SK-N-SH (cell line): Measurements from ENCODE around the gene AGAP1. TPM values are rescaled to one million over a fixed set of nuclear protein-coding genes. Genes with fewer than 3 reads are reported as not detected.

Experiments used
- CTCF ChIA-PET: fragments of 300-600, 350-600 bp; formaldehyde crosslinking; extraction: SDS; loops from one replicate; lab custom pipeline; 2021; lab: Yijun Ruan, JAX
- POLR2A ChIA-PET: fragments of 350-600 bp; sonication (Branson Sonifier 250); formaldehyde crosslinking; extraction: SDS; loops from one replicate; lab custom pipeline; 2020; ENCODE audit warnings: antibody characterized with exemption, inconsistent platforms; lab: Yijun Ruan, JAX
- DNase-seq: peaks from one replicate; pipeline ENCODE4 v3.0.0; 2012
- H2AFZ ChIP-seq: fragments of 200-600 bp; sonication (generic); 2 replicates; pipeline ENCODE4 v1.8.1; 2016; ENCODE audit warnings: antibody characterized with exemption, mild to moderate bottlenecking, low read depth
- H3F3A ChIP-seq: fragments of 200-600 bp; sonication (generic); replicated peaks from 2 replicates; pipeline ENCODE3; 2016; ENCODE audit warnings: antibody characterized with exemption, mild to moderate bottlenecking; ENCODE audit not compliant: insufficient read depth
- H3K27ac ChIP-seq, 2 experiments: fragments of 200-500 bp in 1 of 2; fragments of 200-600 bp in 1 of 2; sonication (Bioruptor generic) in 1 of 2; sonication (generic), shearing (Covaris generic) in 1 of 2; 2 replicates each; pipeline versions ENCODE4 v1.5.1 to v1.6.1; 2014 to 2016; ENCODE audit warnings: low read depth in 2 of 2, inconsistent platforms in 1 of 2, low read length in 1 of 2, mild to moderate bottlenecking in 1 of 2, mixed read lengths in 1 of 2
- H3K27me3 ChIP-seq: fragments of 200-600 bp; sonication (generic), shearing (Covaris generic); 2 replicates; pipeline ENCODE4 v1.6.1; 2016; ENCODE audit warnings: mixed run types; ENCODE audit not compliant: insufficient read depth
- H3K36me3 ChIP-seq, 2 experiments: fragments of 200-500 bp in 1 of 2; fragments of 200-600 bp in 1 of 2; sonication (Bioruptor generic) in 1 of 2; sonication (generic) in 1 of 2; replicated peaks in 1 of 2; 2 replicates each; pipeline versions ENCODE3 to v1.5.1; 2014 to 2016; ENCODE audit warnings: low read length in 1 of 2, mild to moderate bottlenecking in 1 of 2; ENCODE audit not compliant: insufficient read depth in 2 of 2, control insufficient read depth in 1 of 2
- H3K4me1 ChIP-seq, 2 experiments: fragments of 200-500 bp in 1 of 2; fragments of 200-600 bp in 1 of 2; sonication (Bioruptor generic) in 1 of 2; sonication (generic), shearing (Covaris generic) in 1 of 2; 2 replicates each; pipeline versions ENCODE4 v1.5.1 to v1.6.1; 2014 to 2016; ENCODE audit warnings: low read depth in 1 of 2, low read length in 1 of 2, mixed run types in 1 of 2; ENCODE audit not compliant: insufficient read depth in 2 of 2, control insufficient read depth in 1 of 2
- H3K4me2 ChIP-seq: fragments of 200-600 bp; sonication (generic), shearing (Covaris generic); 2 replicates; pipeline ENCODE4 v1.6.1; 2017; ENCODE audit warnings: mixed run types
- H3K4me3 ChIP-seq, 2 experiments: fragments of 200-500 bp in 1 of 2; fragments of 200-600 bp in 1 of 2; sonication (Bioruptor generic) in 1 of 2; sonication (generic), shearing (Covaris generic) in 1 of 2; 2 replicates each; pipeline versions ENCODE4 v1.5.1 to v1.8.1; 2014 to 2016; ENCODE audit warnings: low read depth in 2 of 2, inconsistent platforms in 1 of 2, low read length in 1 of 2, mild to moderate bottlenecking in 1 of 2, mixed read lengths in 1 of 2, moderate library complexity in 1 of 2
- H3K79me2 ChIP-seq: fragments of 200-600 bp; sonication (generic); 2 replicates; pipeline ENCODE4 v1.8.1; 2017; ENCODE audit warnings: mild to moderate bottlenecking; ENCODE audit not compliant: insufficient read depth
- H3K9ac ChIP-seq: fragments of 200-600 bp; sonication (generic); 2 replicates; pipeline ENCODE4 v1.6.1; 2017; ENCODE audit warnings: mixed run types
- H3K9me2 ChIP-seq: fragments of 200-600 bp; sonication (generic); 2 replicates; pipeline ENCODE4 v1.6.1; 2017; ENCODE audit warnings: mixed run types
- H3K9me3 ChIP-seq: fragments of 200-600 bp; sonication (generic); 2 replicates; pipeline ENCODE4 v1.6.1; 2017; ENCODE audit warnings: mixed run types, mild to moderate bottlenecking, moderate library complexity
- H4K20me1 ChIP-seq: fragments of 200-600 bp; sonication (generic); 2 replicates; pipeline ENCODE4 v1.6.1; 2017; ENCODE audit warnings: mild to moderate bottlenecking, mixed run types; ENCODE audit not compliant: insufficient read depth
- EP300 ChIP-seq, 2 experiments: IDR thresholded peaks; 2 replicates each; pipeline versions ENCODE4 v1.4.0 to v1.6.1; 2012; ENCODE audit warnings: borderline replicate concordance in 1 of 2, low read depth in 1 of 2, low read length in 1 of 2
- FOXJ3 ChIP-seq: sonication (generic); formaldehyde crosslinking; IDR thresholded peaks from 2 replicates; pipeline ENCODE4 v1.5.1; 2020; ENCODE audit warnings: mild to moderate bottlenecking, missing genetic modification reagents
- GABPA ChIP-seq: IDR thresholded peaks from 2 replicates; pipeline ENCODE4 v1.4.0; 2012; ENCODE audit warnings: low read depth, mild to moderate bottlenecking
- NRF1 ChIP-seq: IDR thresholded peaks from 2 replicates; pipeline ENCODE4 v1.6.1; 2012; ENCODE audit warnings: low read depth, mild to moderate bottlenecking, low read length
- PBX3 ChIP-seq: IDR thresholded peaks from 2 replicates; pipeline ENCODE4; 2012
- POLR2AphosphoS5 ChIP-seq: IDR thresholded peaks from 2 replicates; pipeline ENCODE4 v1.6.1; 2012; ENCODE audit warnings: low read depth, low read length
- RAD21 ChIP-seq: IDR thresholded peaks from 2 replicates; pipeline ENCODE4 v1.6.1; 2012; ENCODE audit warnings: mild to moderate bottlenecking, low read length
- TAF1 ChIP-seq: IDR thresholded peaks from 2 replicates; pipeline ENCODE4 v1.6.1; 2012; ENCODE audit warnings: low read depth, mild to moderate bottlenecking, low read length, moderate library complexity, borderline replicate concordance
- TCF12 ChIP-seq: IDR thresholded peaks from 2 replicates; pipeline ENCODE4 v1.4.0; 2012
- TEAD4 ChIP-seq: IDR thresholded peaks from 2 replicates; pipeline ENCODE4 v1.4.0; 2012; ENCODE audit warnings: mild to moderate bottlenecking, borderline replicate concordance; ENCODE audit not compliant: insufficient read depth
- YY1 ChIP-seq: IDR thresholded peaks from 2 replicates; pipeline ENCODE4 v1.4.0; 2012; ENCODE audit warnings: low read depth, mild to moderate bottlenecking
- WGBS: methylation state at CpG from one replicate; pipeline ENCODE4 v1.1.6; 2017; ENCODE audit warnings: low lambda C conversion rate; 5-methylcytosine and 5-hydroxymethylcytosine counted together
- polyA plus RNA-seq, 3 experiments: library from polyadenylated mRNA; depleted of rRNA; stranded (reverse); fragments of >200 nt; gene quantifications; 2 replicates each; pipeline ENCODE4 v1.2.3, GENCODE V29; 2012
- TF ChIP-seq, protein P1 (sequence below): fragments of 200-600 bp; sonication (generic); IDR thresholded peaks from 2 replicates; pipeline ENCODE4 v1.6.1; 2017; ENCODE audit warnings: antibody characterized with exemption, mild to moderate bottlenecking, moderate library complexity
- TF ChIP-seq, protein P2 (sequence below): IDR thresholded peaks from 2 replicates; pipeline ENCODE4 v1.6.1; 2012; ENCODE audit warnings: mild to moderate bottlenecking, low read depth, low read length, moderate library complexity

AGAP1 gene
- polyA plus RNA-seq, 1 of the 3 experiments (the other 2 are of a cell fraction), result 8.8 TPM

DNA sequence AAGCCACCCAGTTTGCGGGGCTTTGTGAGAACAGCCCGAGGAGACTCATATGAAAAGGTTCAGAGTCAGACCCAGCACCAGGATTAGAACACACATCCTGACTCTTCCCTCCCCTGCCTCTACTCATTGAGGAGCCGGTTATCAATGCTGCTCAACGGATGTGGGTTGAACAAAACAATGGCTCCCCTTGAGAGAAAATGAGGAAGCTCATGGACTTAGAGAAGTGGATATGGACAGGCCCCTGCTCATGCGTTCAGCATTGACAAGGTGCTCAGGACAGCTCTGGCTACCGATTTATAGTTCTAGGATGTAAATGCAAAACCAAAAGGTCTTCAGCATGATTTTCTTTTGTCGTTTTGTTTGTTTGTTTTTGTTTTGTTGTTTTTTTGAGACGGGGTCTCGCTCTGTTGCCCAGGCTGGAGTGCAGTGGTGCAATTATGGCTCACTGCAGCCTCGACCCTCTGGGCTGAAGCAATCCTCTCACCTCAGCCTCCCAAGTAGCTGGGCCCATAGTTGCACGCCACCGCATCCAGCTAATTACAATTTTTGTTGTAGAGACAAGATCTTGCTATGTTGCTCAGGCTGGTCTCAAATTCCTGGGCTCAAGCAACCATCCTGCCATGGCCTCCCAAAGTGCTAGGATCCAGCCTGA lies 32.0 kb upstream of the AGAP1 start:
- no peak for TF ChIP-seq FOXJ3 (CRISPR knock-in tag)
- no peak for TF ChIP-seq GABPA
- TF ChIP-seq TEAD4, result no peak
- TF ChIP-seq POLR2AphosphoS5, result no peak
- no peak for TF ChIP-seq TAF1
- TF ChIP-seq RAD21, result no peak
- TF ChIP-seq, protein P1, sequence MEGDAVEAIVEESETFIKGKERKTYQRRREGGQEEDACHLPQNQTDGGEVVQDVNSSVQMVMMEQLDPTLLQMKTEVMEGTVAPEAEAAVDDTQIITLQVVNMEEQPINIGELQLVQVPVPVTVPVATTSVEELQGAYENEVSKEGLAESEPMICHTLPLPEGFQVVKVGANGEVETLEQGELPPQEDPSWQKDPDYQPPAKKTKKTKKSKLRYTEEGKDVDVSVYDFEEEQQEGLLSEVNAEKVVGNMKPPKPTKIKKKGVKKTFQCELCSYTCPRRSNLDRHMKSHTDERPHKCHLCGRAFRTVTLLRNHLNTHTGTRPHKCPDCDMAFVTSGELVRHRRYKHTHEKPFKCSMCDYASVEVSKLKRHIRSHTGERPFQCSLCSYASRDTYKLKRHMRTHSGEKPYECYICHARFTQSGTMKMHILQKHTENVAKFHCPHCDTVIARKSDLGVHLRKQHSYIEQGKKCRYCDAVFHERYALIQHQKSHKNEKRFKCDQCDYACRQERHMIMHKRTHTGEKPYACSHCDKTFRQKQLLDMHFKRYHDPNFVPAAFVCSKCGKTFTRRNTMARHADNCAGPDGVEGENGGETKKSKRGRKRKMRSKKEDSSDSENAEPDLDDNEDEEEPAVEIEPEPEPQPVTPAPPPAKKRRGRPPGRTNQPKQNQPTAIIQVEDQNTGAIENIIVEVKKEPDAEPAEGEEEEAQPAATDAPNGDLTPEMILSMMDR, result no peak
- no peak for TF ChIP-seq YY1
- no peak for TF ChIP-seq NRF1
- no peak for TF ChIP-seq TCF12
- TF ChIP-seq, protein P2, sequence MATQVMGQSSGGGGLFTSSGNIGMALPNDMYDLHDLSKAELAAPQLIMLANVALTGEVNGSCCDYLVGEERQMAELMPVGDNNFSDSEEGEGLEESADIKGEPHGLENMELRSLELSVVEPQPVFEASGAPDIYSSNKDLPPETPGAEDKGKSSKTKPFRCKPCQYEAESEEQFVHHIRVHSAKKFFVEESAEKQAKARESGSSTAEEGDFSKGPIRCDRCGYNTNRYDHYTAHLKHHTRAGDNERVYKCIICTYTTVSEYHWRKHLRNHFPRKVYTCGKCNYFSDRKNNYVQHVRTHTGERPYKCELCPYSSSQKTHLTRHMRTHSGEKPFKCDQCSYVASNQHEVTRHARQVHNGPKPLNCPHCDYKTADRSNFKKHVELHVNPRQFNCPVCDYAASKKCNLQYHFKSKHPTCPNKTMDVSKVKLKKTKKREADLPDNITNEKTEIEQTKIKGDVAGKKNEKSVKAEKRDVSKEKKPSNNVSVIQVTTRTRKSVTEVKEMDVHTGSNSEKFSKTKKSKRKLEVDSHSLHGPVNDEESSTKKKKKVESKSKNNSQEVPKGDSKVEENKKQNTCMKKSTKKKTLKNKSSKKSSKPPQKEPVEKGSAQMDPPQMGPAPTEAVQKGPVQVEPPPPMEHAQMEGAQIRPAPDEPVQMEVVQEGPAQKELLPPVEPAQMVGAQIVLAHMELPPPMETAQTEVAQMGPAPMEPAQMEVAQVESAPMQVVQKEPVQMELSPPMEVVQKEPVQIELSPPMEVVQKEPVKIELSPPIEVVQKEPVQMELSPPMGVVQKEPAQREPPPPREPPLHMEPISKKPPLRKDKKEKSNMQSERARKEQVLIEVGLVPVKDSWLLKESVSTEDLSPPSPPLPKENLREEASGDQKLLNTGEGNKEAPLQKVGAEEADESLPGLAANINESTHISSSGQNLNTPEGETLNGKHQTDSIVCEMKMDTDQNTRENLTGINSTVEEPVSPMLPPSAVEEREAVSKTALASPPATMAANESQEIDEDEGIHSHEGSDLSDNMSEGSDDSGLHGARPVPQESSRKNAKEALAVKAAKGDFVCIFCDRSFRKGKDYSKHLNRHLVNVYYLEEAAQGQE, result no peak
- no peak for TF ChIP-seq PBX3
- TF ChIP-seq EP300 (IDR thresholded peaks at IDR 0.05; ENCODE audit: borderline replicate concordance in 1 of 2, low read depth in 1 of 2, low read length in 1 of 2), result no peak
- ChIA-PET POLR2A (no interaction called here), CTCF (no interaction called here)
- no peaks in the 10 kb centered on the region for H3F3A ChIP-seq
- no peak for DNase-seq
- H3K36me3 ChIP-seq, result no peaks in the 10 kb centered on the region
- no peak overlapping the region for H3K4me3 ChIP-seq
- H3K4me1 ChIP-seq, result peaks cover 0 to 7% of the 10 kb centered on the region in 2 experiments; a peak in 1 of 4 replicates
- H3K27ac ChIP-seq, result no peak overlapping the region
- H3K9ac ChIP-seq, result no peak overlapping the region
- no peaks in the 10 kb centered on the region for H3K9me3 ChIP-seq
- no peak overlapping the region for H2AFZ ChIP-seq
- no peaks in the 10 kb centered on the region for H4K20me1 ChIP-seq
- no peak overlapping the region for H3K4me2 ChIP-seq
- no peaks in the 10 kb centered on the region for H3K9me2 ChIP-seq
- peaks cover 7% of the 10 kb centered on the region; the same call in 1 of the 2 replicates for H3K27me3 ChIP-seq
- 64% methylated on average over 12 of the region's 12 CpGs for WGBS
- H3K79me2 ChIP-seq, result no peaks in the 10 kb centered on the region
